Suprapubic skin (tissue), 4 donors: ENCODE data around the gene OR5C1. TPM values are rescaled to one million over a fixed set of nuclear protein-coding genes. Genes with fewer than 3 reads are reported as not detected.

Source experiments
- DNase-seq, 2 donors: peaks; one replicate each; pipeline ENCODE4 v3.0.0-alpha.2; 2019; ENCODE audit warnings: low spot score in 2 of 2
- H3K27ac ChIP-seq: fragments of 200-600 bp; sonication (generic); one replicate; pipeline ENCODE4 v1.5.1; 2019
- H3K27me3 ChIP-seq: fragments of 200-600 bp; sonication (generic); one replicate; pipeline ENCODE4 v1.5.1; 2019
- H3K36me3 ChIP-seq: fragments of 200-600 bp; sonication (generic); one replicate; pipeline ENCODE4 v1.5.1; 2019
- H3K4me1 ChIP-seq: fragments of 200-600 bp; sonication (generic); one replicate; pipeline ENCODE4 v1.5.1; 2019
- H3K4me3 ChIP-seq: fragments of 200-600 bp; sonication (generic); one replicate; pipeline ENCODE4 v1.5.1; 2019; ENCODE audit warnings: mild to moderate bottlenecking
- H3K9me3 ChIP-seq: fragments of 200-600 bp; sonication (generic); one replicate; pipeline ENCODE4 v1.5.1; 2019
- CTCF ChIP-seq, 2 donors: fragments of 200-600 bp in 1 of 2; fragments of 450-650 bp in 1 of 2; sonication (generic) in 1 of 2; IDR thresholded peaks; one replicate each; pipeline ENCODE4 v1.5.1; 2016 to 2019; ENCODE audit warnings: antibody characterized with exemption in 2 of 2, mild to moderate bottlenecking in 1 of 2, moderate library complexity in 1 of 2
- EP300 ChIP-seq: sonication (generic); formaldehyde crosslinking; IDR thresholded peaks from one replicate; pipeline ENCODE4 v1.6.1; 2017; ENCODE audit warnings: antibody characterized with exemption
- POLR2A ChIP-seq, 2 donors: fragments of 450-650 bp; IDR thresholded peaks; one replicate each; pipeline ENCODE4 v1.6.1; 2017; ENCODE audit warnings: antibody characterized with exemption in 2 of 2, mild to moderate bottlenecking in 2 of 2, moderate library complexity in 2 of 2
- POLR2AphosphoS5 ChIP-seq, 3 donors: sonication (generic); formaldehyde crosslinking; IDR thresholded peaks; one replicate each; pipeline ENCODE4 v1.6.1; 2017; ENCODE audit warnings: antibody characterized with exemption in 3 of 3
- WGBS: methylation state at CpG from one replicate; pipeline ENCODE4 v1.1.5; 2018; 5-methylcytosine and 5-hydroxymethylcytosine counted together
- total RNA-seq, 4 donors: library from RNA; depleted of rRNA; stranded (reverse); fragments of >200 nt; gene quantifications; one replicate each; pipeline ENCODE4 v1.1.0, GENCODE V29; 2016

The OR5C1 gene
- total RNA-seq, 4 donors from 2014 or later = not detected

GRCh38 chr9:122814545-122814944 lies 25.8 kb downstream of the OR5C1 start:
- Histone ChIP-seq H3K4me1 (peaks cover 23% of the 10 kb centered on the region), H3K27ac (no peak overlapping the region), H3K4me3 (no peak overlapping the region), H3K9me3 (no peaks in the 10 kb centered on the region), H3K27me3 (no peaks in the 10 kb centered on the region), H3K36me3 (peaks cover 17% of the 10 kb centered on the region)
- WGBS = 77% methylated on average over 6 of the region's 6 CpGs
- TF ChIP-seq CTCF (IDR thresholded peaks at IDR 0.05) (no peak), POLR2A (IDR thresholded peaks at IDR 0.05) (no peak), EP300 (no peak), POLR2AphosphoS5 (IDR thresholded peaks at IDR 0.05) (no peak)
- peak in 1 of 2 donors; percentile 24 for DNase-seq

- Histone ChIP-seq H3K27me3 (no peaks in the 10 kb centered on the region), H3K9me3 (no peaks in the 10 kb centered on the region), H3K27ac (no peak overlapping the region), H3K4me3 (peak overlapping the region; percentile 2), H3K36me3 (peaks cover 26% of the 10 kb centered on the region), H3K4me1 (peaks cover 15% of the 10 kb centered on the region)
- no peak for TF ChIP-seq EP300
- TF ChIP-seq POLR2AphosphoS5 (IDR thresholded peaks at IDR 0.05) = no peak
- no peak for TF ChIP-seq CTCF (IDR thresholded peaks at IDR 0.05)
- no peak for TF ChIP-seq POLR2A (IDR thresholded peaks at IDR 0.05)
- DNase-seq = no peak
These were observed 26.8 kb downstream of the OR5C1 start for GRCh38 chr9:122815544-122815943.

GRCh38 chr9:122816163-122816867 lies 27.6 kb downstream of the OR5C1 start:
- Histone ChIP-seq H3K4me3 (peak overlapping the region; percentile 2), H3K4me1 (peaks cover 17% of the 10 kb centered on the region), H3K27me3 (no peaks in the 10 kb centered on the region), H3K27ac (no peak overlapping the region), H3K9me3 (no peaks in the 10 kb centered on the region), H3K36me3 (peaks cover 30% of the 10 kb centered on the region)
- no peak for TF ChIP-seq POLR2A (IDR thresholded peaks at IDR 0.05)
- no peak for TF ChIP-seq EP300
- TF ChIP-seq POLR2AphosphoS5 (IDR thresholded peaks at IDR 0.05) = no peak
- no peak for TF ChIP-seq CTCF (IDR thresholded peaks at IDR 0.05)
- DNase-seq = no peak
- 74% methylated on average over 17 of the region's 17 CpGs for WGBS

- Histone ChIP-seq H3K27ac (no peak overlapping the region), H3K9me3 (no peaks in the 10 kb centered on the region), H3K36me3 (peaks cover 50% of the 10 kb centered on the region), H3K27me3 (no peaks in the 10 kb centered on the region), H3K4me1 (peaks cover 22% of the 10 kb centered on the region), H3K4me3 (no peak overlapping the region)
- WGBS = 78% methylated on average over 3 of the region's 3 CpGs
- TF ChIP-seq CTCF (IDR thresholded peaks at IDR 0.05) (no peak), POLR2AphosphoS5 (IDR thresholded peaks at IDR 0.05) (no peak), EP300 (no peak), POLR2A (IDR thresholded peaks at IDR 0.05) (no peak)
- no peak for DNase-seq
These were observed 30.6 kb downstream of the OR5C1 start for GRCh38 chr9:122819326-122819725.

GRCh38 chr9:122819791-122820489 lies 31.2 kb downstream of the OR5C1 start:
- no peak for DNase-seq
- 65% methylated on average over 9 of the region's 9 CpGs for WGBS
- TF ChIP-seq EP300 (no peak), POLR2A (IDR thresholded peaks at IDR 0.05) (no peak), CTCF (IDR thresholded peaks at IDR 0.05) (no peak), POLR2AphosphoS5 (IDR thresholded peaks at IDR 0.05) (no peak)
- no peak overlapping the region for H3K27ac ChIP-seq
- peaks cover 50% of the 10 kb centered on the region for H3K36me3 ChIP-seq
- no peaks in the 10 kb centered on the region for H3K9me3 ChIP-seq
- no peak overlapping the region for H3K4me3 ChIP-seq
- H3K27me3 ChIP-seq = no peaks in the 10 kb centered on the region
- peaks cover 22% of the 10 kb centered on the region for H3K4me1 ChIP-seq
